ENCODE measurements around the gene AHRR. TPM values are rescaled to one million over a fixed set of nuclear protein-coding genes. Genes with fewer than 3 reads are reported as not detected.

AHRR gene
- total and polyA plus RNA-seq, 9 of the 15 experiments (the other 6 are each of a cell fraction or from before 2014, with no cell fraction given), result 0.06 to 1.6 (median 0.75) TPM; not detected in 1

GRCh38 chr5:453725-454481 lies 132.4 kb downstream of the AHRR start (continued):
- TF ChIP-seq GTF2E2 (tag; IDR thresholded peaks at IDR 0.05), result no peak
- TF ChIP-seq ZNF785 (CRISPR knock-in tag; IDR thresholded peaks at IDR 0.05), result no peak

GRCh38 chr5:454936-455335 lies 133.4 kb downstream of the AHRR start:
- Histone ChIP-seq H3K4me3 (no peak overlapping the region), H4K20me1 (replicated peaks; ENCODE audit: control insufficient read depth, insufficient read depth, low read length) (no peaks in the 10 kb centered on the region), H3K79me2 (ENCODE audit: control insufficient read depth, insufficient read depth, low read length) (peaks cover 4% of the 10 kb centered on the region; the same call in 1 of the 3 replicates), H3K9ac (ENCODE audit: insufficient read depth in 1 of 2, low read depth in 2 of 2, low read length in 2 of 2) (no peak overlapping the region), H3K27me3 (ENCODE audit: control insufficient read depth in 2 of 2, insufficient read depth in 2 of 2, low read length in 2 of 2) (no peaks in the 10 kb centered on the region), H3K9me1 (ENCODE audit: control insufficient read depth, insufficient read depth, low read length) (no peaks in the 10 kb centered on the region), H2AFZ (ENCODE audit: low read depth, low read length) (no peak overlapping the region), H3K4me1 (replicated peaks in 1 of 2; ENCODE audit: control insufficient read depth in 2 of 2, insufficient read depth in 2 of 2, low read length in 2 of 2) (peaks cover 0 to 5% of the 10 kb centered on the region in 2 experiments; a peak in 1 of 5 replicates), H3K9me3 (replicated peaks; ENCODE audit: control insufficient read depth, insufficient read depth, low read depth, low read length) (peaks cover 8% of the 10 kb centered on the region), H3K36me3 (ENCODE audit: control insufficient read depth, insufficient read depth, low read length) (peaks cover 89% of the 10 kb centered on the region), H3K27ac (ENCODE audit: extremely low read depth, low read depth, low read length) (no peak overlapping the region), H3K4me2 (ENCODE audit: insufficient read depth, low read length) (no peak overlapping the region)
- 85% methylated on average over 11 of the region's 11 CpGs for WGBS (ENCODE audit: insufficient coverage, low coverage, missing lambda C conversion rate)
- ChIA-PET POLR2A (interaction anchor here (0.6 kb wide), 1 partner anchor 18 kb away, joined by 3 read pairs; no protein-coding TSS in a partner anchor), CTCF (ENCODE audit: low intra/inter-chr PET ratio) (no interaction called here)
- TF ChIP-seq ZBTB33 (CRISPR knock-in tag; IDR thresholded peaks at IDR 0.05), result 0 out of 2 replicates have a peak, but pooled peaks have one; percentile 33
- no peak for TF ChIP-seq PHTF2 (CRISPR knock-in tag; IDR thresholded peaks at IDR 0.05)
- no peak for TF ChIP-seq ZNF668 (CRISPR knock-in tag; IDR thresholded peaks at IDR 0.05)
- TF ChIP-seq RBM34 (IDR thresholded peaks at IDR 0.05; ENCODE audit: borderline replicate concordance, insufficient read depth, low read length), result no peak
- TF ChIP-seq POLR2G (IDR thresholded peaks at IDR 0.05; ENCODE audit: low read depth, low read length), result 0 out of 2 replicates have a peak, but pooled peaks have one; percentile 18
- no peak for TF ChIP-seq CCNT2 (IDR thresholded peaks at IDR 0.05; ENCODE audit: borderline replicate concordance, extremely low read depth, insufficient read length, low read depth, low read length)
- TF ChIP-seq NFIX (CRISPR knock-in tag; IDR thresholded peaks at IDR 0.05; ENCODE audit: low read depth), result no peak
- no peak for TF ChIP-seq GATAD2A (IDR thresholded peaks at IDR 0.05)
- TF ChIP-seq VEZF1 (CRISPR knock-in tag; IDR thresholded peaks at IDR 0.05), result no peak
- TF ChIP-seq ZKSCAN3 (CRISPR knock-in tag; IDR thresholded peaks at IDR 0.05), result no peak
- FAIRE-seq (no peak), ATAC-seq (peak; percentile 50; the same call in 1 of the 3 replicates), DNase-seq (ENCODE audit: extremely low read depth in 1 of 4, low spot score in 3 of 4) (no peak)
- BruUV-seq (replicated peaks), result no TSS peak
- in situ Hi-C loops (cut with MboI) (no loop called here), intact Hi-C loops (cut with micrococcal nuclease) (no loop called here)
